Islet of Langerhans (tissue), 1 donor: Measurements from ENCODE around the gene MAPK11.
"Not testable (repeated sequence)": the region's sequence is repeated elsewhere in the genome, so short reads cannot be mapped to it uniquely, and the experiment has no call there.

Experiments used
- FAIRE-seq: peaks from one replicate; lab custom pipeline; 2011; peaks lifted over from hg19 to GRCh38; lab: Jason Lieb, UNC

The MAPK11 gene

GRCh38 chr22:50276143-50276542, 6.0 kb upstream of the MAPK11 start:
- FAIRE-seq, result no peak

- FAIRE-seq, result no peak
Observed at GRCh38 chr22:50275181-50276055, 5.2 kb upstream of the MAPK11 start.

- no peak for FAIRE-seq
Observed at GRCh38 chr22:50274771-50275170, 4.6 kb upstream of the MAPK11 start.

- no peak for FAIRE-seq
Observed at GRCh38 chr22:50274311-50274710, 4.1 kb upstream of the MAPK11 start.

GRCh38 chr22:50273781-50274180, 3.6 kb upstream of the MAPK11 start:
- not testable (repeated sequence) for FAIRE-seq

- FAIRE-seq, result not testable (repeated sequence)
Observed at GRCh38 chr22:50273352-50273751, 3.2 kb upstream of the MAPK11 start.

- no peak for FAIRE-seq
Observed at GRCh38 chr22:50272044-50272802, 2.0 kb upstream of the MAPK11 start.

- no peak for FAIRE-seq
Observed at GRCh38 chr22:50271519-50271970, 1.4 kb upstream of the MAPK11 start.

GRCh38 chr22:50270666-50271394, 650 bp upstream of the MAPK11 start:
- no peak for FAIRE-seq

- FAIRE-seq, result no peak
Observed at GRCh38 chr22:50269573-50269969, 609 bp downstream of the MAPK11 start.

- FAIRE-seq, result no peak
Observed at GRCh38 chr22:50268655-50269113, 1.5 kb downstream of the MAPK11 start.

GRCh38 chr22:50267591-50268390, 2.4 kb downstream of the MAPK11 start:
- no peak for FAIRE-seq

- FAIRE-seq, result no peak
Observed at GRCh38 chr22:50266994-50267393, 3.2 kb downstream of the MAPK11 start.

GRCh38 chr22:50264946-50265669, 5.1 kb downstream of the MAPK11 start:
- FAIRE-seq, result no peak

- FAIRE-seq, result no peak
Observed at GRCh38 chr22:50264104-50264745, 6.0 kb downstream of the MAPK11 start.

GRCh38 chr22:50262973-50263617, 7.1 kb downstream of the MAPK11 start:
- FAIRE-seq, result no peak

- FAIRE-seq, result no peak
Observed at GRCh38 chr22:50262460-50262911, 7.7 kb downstream of the MAPK11 start.

- FAIRE-seq, result no peak
Observed at GRCh38 chr22:50261615-50262459, 8.3 kb downstream of the MAPK11 start, which contains the start of gene MAPK12. Gene MAPK12, minus strand, starts transcription at chr22:50261683. Its CDS starts 174 bp downstream, at chr22:50261509.
